Forelimb muscle (tissue), 1 donor: ENCODE results near the gene CFAP74. TPM values are rescaled to one million over a fixed set of nuclear protein-coding genes. Genes with fewer than 3 reads are reported as not detected.

ENCODE experiments used
- DNase-seq: peaks from one replicate; pipeline ENCODE4 v3.0.0-alpha.2; 2013; ENCODE audit warnings: low read depth
- polyA plus RNA-seq: library from polyadenylated mRNA; unstranded; fragments of 120-200 nt; gene quantifications from one replicate; pipeline ENCODE4 v1.2.1, GENCODE V29; 2013; ENCODE audit not compliant: insufficient read length

CFAP74 gene
- polyA plus RNA-seq, 1 donor = 0.24 TPM

DNA sequence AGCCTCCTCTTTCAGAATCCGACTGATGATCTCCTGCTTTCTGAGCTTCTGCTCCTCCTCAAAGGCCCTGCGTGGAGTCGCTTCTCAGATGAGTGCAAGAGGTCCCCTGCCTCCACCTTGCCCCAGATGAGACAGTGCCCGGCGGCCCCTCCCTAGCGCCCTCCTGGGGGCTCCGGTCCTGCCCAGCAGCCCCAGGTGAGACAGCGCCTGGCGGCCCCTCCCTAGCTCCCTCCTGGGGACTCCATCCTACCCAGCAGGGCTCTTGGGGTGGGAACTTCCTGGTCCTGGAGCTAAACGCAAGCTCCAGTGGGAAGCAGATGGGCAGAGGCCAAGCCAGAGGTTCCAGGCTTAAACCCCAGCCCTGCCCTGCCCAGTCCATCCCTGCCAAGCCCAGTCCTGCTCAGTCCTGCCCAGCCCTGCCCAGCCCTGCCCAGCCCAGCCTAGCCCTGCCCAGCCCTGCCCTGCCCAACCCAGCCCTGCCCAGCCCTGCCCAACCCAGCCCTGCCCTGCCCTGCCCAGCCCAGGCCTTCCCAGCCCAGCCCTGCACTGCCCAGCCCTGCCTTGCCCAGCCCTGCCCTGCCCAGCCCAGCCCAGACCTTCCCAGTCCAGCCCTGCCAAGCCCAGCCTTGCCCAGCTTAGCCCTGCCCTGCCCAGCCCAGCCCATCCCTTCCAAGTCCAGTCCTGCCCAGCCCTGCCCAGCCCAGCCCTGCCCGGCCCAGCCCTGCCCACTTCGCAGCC, 34.6 kb downstream of the CFAP74 start:
- no peak for DNase-seq

DNA sequence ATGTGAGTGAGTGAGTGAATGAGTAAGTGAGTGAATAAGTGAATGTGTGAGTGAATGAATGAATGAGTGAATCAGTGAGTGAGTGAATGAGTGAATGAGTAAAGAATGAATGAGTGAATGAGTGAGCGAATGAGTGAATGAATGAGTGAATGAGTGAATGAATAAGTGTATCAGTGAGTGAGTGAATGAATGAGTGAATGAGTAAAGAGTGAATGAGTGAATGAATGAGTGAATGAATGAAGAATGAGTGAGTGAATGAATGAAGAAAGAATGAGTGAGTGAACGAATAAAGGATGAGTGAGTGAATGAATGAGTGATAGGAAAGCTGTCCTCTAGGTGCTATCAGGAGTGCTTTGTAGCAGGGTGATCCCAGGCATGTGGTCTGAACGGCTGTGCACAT, 35.7 kb downstream of the CFAP74 start:
- no peak for DNase-seq

DNA sequence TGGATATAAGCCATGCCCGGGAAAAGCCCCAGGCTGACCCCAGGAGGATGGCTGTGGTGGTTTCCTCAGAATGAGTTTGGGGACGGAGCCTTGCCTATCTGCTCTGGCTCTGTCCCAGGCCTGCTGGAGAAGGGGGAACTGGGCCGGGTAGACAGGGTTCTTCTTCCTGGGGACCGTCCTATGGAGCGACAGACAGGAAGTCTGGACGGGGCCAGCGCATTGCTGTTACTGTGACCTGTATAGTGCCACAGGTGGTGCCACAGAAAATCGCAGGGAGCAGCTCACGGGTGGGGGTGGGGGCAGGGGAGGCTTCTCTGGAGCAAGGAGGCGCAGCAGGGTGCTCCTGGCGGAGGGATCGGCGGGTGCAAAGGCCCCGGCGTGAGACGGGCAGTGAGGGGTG, 36.4 kb downstream of the CFAP74 start:
- no peak for DNase-seq

DNA sequence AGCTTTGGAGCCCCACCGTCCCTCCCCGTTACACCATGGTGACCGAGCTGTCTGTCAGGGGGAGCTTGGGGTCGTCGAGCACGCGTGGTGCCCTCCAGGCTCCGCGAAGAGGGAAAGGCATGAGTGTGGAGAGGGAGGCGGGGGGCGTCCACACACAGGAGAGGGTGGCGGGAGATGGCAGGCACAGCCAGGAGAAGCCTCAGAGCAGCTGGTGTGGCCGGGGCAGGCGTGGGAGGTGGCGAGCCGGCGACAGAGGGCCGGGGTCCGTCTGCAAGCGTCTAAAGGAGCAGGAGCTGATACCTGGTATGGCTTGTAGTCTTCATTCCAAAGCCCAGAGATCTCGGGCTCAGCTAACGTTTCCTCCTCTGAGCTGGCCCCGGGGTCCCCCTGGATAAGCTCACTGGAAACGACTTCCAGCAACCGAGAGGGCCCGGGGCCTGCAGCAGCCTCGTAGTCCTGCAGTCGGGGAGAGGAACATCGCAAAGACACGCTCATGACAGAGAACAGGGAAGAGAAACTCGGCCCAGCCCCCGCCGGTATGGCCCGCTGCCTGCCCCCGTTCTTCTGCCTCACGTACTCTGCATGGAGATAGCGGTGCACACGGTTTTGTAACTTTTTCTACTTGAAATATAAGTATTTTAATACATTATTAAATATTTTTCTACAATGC, 37.4 kb downstream of the CFAP74 start:
- DNase-seq = no peak

DNA sequence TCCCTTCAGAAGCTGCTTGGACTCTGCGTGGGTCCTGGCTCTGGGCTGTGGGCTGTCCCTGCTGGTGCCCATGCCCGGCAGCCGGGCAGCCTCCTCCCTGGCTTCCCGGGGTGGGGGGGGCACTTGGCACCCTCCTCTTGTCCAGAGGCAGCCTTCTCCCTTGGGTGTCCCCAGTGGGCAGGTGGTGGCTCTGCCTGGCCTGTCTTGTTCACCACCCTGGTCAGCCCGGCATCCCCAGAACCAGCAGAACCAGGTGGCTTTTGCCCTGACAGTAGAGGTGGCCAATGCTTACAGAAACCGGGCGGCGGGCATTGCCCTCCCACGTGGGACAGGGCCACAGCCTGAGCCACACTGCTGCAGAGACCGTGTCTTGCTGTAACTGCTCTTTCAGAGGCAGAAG, 38.0 kb downstream of the CFAP74 start:
- DNase-seq = no peak

DNA sequence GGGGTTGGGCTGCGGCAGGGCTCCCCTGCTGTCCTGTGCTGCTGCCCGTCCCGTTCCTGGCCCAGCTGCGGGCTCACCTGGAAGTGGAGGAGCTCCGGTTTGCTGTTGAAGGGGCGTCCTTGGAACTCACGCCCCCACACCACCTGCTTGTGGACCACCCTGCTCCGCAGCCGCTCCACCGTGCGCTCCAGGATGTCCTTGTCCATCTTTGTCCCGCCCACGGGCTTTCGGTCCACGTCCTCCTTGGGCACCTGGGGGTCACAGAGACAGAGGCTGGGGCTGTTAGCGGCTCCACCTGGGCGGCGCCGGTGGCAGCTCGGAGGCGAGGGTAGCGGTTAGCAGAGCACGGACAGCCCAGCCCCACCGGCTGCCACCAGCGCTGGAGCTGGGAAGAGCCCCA, 38.8 kb downstream of the CFAP74 start:
- DNase-seq = no peak

DNA sequence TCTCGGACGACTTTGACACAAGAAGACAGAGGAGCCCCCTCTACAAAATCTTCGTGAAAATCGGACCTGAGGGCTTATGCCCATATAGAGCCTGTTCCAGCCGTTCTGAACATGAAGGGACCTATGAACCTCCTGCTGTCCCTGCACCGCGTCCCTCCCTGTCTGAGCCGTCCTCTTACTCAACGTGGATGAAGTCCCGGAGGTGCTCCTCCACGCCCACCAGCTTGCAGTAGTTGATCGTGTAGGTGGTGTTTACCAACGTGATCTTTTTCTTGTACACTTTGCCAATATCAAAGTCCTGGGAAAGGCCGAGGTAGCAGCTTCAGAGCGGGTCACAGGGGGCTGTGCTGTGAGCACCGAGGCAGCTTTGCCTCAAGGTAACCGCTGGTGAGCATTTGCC, 40.0 kb downstream of the CFAP74 start:
- DNase-seq = no peak

DNA sequence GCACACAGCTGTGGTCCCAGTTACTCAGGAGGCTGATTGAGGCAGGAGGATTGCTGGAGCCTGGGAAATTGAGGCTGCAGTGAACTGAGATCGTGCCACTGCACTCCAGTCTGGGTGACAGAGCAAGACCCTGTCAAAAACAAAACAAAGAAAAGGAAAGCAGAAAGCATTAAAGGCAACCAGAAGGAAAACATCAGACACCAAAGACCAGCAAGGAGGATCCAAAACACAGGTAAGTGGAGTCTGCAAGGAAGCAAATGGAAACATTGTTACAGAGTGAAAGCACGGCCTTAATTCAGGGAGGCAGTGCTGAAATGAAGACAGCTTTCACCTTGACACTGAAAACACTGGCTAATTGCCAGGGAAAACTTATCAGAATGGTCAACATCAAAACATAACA, 40.8 kb downstream of the CFAP74 start:
- DNase-seq = no peak

DNA sequence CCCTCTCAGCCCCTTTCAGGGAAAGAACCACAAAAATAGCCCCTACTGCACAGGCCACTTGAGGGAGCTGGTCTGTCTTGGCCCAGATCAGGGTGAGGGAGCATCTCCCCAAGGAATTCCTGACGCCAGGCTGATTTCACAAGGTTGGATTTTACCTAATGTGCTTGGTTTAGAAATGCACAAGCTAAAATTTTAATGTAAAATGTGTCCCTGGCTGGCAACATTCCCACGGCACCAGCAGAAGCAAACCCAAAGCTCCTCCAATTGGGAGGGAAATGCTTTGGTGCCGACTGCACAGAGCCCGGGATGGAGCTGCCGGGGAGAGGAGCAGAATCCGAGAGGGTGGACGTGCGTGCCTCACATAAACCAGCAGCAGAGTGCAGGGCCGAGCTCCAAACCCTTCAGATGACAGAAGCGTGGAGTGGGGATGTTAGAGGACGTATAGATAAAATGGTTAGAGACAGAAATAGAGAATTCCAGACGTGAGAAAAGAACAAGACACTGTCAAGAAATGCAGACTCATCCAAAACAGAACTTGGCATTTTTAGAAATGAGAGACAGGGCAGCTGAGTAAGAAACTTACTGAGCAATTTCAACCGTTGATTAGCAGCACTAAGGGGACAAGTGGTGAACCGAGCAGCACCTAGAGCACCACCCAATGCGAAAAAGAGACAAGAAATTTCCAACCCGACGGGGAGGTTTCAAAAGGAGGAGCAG, 42.9 kb downstream of the CFAP74 start:
- no peak for DNase-seq

DNA sequence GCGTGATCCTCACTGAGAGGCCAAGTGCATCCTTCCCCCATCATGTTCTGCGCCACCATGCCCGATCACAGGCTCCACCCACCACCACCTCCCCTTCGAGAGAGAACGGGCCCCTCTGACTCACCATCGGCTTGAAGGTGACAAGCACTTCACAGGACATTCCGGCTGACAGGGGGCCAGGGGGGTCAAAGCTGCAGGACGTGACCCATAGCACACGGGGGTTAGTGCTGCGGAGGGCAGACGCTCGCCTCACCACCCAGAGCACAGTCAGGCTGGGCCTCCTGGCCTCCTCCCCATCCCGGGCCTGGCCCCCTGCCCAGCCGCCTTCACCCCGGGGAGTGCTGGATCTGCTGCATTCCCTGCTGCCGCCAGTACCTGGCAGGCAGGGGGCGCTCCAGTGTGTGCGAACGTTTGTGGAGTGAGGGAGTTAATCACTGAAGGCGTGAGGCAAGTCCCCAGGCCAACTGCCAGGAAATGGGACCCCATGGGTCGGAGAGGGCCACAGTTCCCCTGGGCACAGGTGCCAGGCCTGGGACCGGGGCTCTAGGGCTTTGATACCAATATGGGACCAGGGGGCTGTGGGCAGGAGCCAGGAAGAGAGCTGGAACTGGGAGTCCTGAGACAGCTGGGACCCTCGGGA, 43.6 kb downstream of the CFAP74 start:
- DNase-seq = no peak

DNA sequence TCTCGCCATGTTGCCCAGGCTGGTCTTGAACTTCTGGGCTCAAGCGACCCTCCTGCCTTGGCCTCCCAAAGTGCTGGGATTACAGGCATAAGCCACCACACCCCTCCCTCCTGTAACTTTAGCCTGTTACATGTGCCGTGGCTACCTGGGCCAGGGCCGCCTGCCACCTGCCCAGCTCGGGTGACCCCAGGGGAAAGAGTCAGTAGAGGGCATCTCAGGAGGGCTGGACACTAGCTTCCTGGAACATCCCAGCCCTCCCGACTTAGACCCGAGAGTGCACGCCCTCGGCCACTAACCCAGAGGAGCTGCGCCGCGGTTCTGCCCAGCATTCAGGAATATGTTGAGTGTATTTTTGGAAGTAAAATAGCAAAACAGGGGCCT, 44.1 kb downstream of the CFAP74 start:
- DNase-seq = no peak

DNA sequence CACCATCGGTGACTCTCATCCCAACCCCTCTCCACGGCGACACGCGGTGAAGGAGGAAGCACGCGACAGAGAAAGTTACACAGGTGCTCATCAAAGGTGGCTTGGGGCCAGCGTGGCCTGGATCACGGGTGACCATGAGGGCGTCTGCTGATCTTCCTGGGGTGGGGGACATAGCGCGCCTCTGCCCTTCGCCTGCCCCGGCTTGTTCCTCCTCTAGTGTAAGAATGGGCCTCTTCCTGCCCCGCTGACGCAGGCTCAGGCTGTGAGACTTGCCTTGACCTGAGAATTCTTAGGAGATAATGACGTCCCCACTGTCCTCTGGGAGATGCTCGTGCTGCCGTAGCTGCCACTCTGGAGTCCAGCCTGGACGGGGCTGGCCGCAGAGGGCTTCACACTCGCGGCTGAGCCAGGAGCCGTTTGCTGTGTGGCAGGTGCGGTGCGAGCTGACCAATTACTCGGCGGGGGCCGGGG, 45.5 kb downstream of the CFAP74 start:
- no peak for DNase-seq

DNA sequence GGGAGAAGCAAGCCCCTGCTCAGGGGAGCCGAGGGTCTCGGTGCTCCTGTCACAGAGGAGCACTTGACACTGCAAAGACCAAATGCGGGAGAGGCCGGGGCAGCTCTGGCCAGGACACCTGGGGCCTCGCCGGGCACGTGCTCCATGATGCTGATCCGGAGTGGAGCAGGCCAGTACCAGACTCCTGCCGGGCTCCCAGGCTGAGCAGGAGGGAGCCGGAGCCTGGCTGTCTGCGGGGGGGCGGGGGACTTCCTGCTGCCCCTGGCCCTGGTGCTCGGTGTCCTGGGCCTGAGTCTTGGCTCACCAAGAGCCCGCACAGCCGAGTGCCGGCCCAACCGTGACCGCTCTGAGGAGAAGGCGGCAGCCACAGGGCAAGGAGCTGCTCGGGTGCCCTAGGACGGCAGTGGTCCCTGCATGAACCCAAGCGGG, 46.0 kb downstream of the CFAP74 start:
- no peak for DNase-seq

DNA sequence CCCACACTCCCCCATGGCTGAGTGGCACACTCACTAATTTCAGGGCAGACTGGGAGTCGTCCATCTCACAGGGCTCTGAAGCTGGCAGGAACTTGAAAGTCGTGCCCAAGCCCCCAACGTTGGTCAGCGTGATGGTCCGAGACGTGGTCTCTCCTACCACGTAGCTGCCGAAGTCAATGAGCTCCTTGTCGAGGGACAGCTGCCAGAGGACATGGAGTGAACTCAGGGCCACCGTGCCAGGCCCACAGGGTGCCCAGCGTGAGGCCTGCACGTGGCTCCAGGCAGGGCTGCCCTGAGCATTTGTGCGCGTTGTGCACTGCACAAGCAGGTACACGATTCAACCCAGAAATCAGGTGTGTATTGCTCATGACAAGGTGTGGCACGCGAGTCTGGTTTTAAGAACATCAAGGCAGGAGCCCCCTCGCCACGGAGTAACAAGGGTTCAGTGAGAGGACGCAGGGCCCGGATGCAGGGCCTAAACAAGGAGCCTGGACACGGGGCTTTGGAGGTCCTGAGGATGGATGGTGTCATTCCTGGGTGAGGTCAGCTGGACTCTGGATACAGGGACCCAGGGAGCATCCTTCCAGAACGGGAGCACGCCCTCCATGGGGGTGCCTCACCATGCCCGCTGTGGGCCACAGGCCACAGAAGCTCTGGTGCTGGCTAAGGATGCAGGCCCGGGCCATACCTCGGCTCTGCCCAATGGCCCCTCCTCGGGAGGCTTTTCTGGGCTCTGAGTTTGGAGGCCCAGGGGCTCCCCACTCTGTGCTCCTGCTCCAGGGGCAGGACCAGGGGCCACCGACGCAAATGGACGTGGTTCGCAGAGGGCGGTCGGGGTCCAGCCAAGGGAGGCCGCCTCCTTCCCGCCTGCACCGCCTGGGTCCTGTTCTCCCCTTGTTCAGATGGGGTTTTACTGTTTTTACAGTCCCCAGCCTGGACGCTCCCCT, 46.7 kb downstream of the CFAP74 start:
- DNase-seq = no peak

DNA sequence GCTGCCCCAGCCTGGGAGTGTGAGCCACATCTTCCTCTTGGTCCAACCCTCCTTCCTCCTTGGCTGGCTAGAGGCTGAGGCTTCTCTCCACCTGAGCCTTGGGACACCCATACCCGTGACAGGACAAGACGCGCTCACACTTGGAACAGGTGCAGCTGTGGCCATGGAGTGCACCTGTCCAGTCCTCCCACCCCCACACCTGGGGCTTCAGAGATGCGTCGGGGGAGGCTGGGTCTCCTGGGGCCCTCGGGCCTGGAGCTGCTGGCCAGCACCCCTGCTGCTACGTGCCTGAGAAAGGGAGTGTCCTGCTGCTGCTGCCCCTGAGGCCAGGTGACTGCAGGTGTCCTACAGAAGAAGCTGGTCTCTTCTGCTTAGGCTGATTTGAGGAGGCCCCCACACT, 47.5 kb downstream of the CFAP74 start:
- DNase-seq = no peak

DNA sequence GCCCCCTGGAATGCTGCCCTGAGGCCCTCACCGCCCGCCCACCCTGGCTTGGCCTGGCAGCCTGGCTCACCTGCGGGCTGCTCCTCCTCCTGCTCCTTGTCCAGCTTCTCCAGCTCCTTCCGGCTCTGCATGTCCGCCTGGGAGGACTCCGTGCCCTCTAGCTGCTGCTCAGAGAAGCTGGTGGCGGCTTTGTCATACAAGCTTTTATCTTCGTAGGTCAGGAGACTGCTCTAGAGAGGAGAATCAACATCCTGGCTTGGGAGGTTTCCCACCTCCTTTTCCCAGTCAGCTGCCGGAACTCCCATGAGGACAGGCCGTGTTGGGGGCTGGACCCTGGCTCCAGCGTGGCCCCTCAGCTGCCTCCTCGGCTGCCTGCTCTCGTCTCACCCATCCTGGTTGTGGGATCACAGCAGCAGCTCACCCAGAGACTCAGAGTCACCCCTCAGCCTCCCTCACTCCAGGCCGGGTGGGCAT, 47.9 kb downstream of the CFAP74 start:
- no peak for DNase-seq

DNA sequence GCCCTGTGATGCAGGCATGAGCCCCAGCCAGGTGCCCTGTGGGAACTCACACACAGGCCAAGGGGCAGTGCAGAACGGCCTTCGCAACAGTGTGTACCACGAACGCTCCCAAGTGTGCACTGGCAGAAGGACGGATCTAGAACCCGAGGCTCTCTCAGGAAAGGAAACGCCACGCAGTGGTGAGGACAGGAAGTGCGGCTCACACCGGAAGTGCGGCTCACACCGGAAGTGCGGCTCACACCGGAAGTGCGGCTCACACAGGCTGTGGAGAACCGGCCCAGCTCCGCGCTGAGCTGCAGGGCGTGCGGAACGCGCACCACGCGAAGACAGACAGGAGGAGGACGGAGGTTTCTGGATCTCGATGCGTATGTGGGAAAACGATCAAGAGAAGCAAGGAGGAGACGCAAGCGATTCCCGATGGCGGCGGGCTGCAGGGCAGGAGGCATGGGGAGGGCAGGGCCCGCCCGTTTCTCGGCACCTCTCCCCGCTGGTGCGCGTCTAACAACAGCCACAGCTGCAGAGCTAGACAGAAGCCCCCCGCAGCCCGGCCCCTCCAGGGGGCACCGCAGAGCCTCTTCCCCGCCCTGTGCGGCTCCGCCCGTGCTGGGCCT, 48.6 kb downstream of the CFAP74 start:
- DNase-seq = no peak

DNA sequence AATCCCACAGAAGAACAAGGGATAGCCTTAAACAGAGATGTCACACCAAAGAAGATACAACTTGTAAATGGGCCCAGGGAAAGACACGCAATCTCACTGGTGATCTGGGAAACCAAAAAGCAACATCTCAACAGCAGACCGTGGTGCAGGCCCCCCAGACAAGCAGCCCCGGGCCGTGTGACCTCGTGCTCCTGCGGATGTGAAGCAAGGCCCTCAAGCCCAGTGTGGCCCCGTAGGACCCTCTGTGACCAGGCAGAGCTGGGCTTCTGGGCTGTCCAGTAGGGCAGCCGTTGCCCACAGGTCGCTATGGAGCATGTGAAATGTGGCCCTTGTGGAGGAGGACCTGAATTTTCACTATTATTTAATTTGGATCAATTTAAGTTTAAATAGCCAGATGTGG, 49.6 kb downstream of the CFAP74 start:
- no peak for DNase-seq

DNA sequence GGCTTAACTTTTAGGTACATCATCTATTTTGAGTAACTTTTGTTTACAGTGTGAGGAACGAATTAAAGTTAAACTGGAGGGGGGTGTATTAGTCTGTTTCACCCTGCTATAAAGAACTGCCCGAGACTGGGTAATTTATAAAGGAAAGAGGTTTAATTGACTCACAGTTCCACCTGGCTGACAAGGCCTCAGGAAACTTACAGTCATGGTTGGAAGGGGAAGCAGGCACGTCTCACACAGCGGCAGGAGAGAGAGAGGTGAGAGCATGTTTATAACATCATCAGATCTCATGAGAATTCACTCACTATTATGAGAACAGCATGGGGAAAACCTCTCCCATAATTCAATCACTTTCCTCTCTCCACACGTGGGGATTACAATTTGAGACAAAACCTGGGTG, 52.6 kb downstream of the CFAP74 start:
- no peak for DNase-seq

DNA sequence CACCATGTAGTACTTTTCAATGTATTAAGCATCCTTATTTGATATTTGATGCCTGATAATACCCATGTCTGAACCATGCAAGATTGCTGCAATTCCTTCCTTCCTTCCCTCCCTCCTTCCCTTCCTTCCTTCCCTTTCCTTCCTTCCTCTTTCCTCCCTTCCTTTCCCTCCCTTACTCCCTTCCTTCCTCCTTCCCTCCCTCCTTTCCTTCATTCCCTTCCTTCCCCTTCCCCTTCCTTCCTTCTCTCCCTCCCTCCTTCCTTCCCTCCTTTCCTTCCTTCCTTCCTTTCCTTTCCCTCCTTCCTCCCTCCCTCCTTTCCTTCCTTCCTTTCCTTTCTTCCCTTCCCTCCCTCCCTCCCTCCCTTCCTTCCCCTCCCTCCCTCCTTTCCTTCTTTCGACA, 54.8 kb downstream of the CFAP74 start:
- DNase-seq = no peak

DNA sequence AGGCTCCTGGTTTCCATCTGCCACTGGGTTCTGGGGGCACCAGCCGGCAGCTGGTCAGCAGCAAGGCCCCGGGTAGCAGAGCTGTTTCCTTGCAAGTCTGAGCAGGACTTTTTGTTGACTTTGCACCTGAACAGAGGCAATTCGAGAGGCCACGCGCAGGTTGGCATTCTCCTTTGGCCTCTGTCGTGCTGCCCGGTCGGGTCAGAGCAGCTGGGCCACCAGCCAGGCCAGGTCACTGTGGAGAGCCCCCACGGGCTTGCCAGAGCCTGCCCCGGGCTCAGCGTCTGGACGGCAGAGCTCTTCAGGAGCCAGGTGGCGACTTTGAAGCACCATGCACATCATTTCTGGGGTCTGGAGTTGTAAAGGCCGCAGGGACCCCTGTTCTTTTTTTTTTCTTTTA, 56.1 kb downstream of the CFAP74 start:
- DNase-seq = no peak
